Uterus (tissue), 4 donors: Measurements from ENCODE around the gene SETD3. TPM values are rescaled to one million over a fixed set of nuclear protein-coding genes. Genes with fewer than 3 reads are reported as not detected.

Experiments used
- DNase-seq, 2 donors: peaks; one replicate each; pipeline ENCODE4 v3.0.0-alpha.2; 2019 to 2020
- H3K27ac ChIP-seq, 2 donors: fragments of 200-600 bp; sonication (generic); 1 replicate in 1 of 2; 2 replicates in 1 of 2; pipeline ENCODE4 v1.5.1; 2016 to 2018
- H3K27me3 ChIP-seq, 2 donors: fragments of 200-600 bp; sonication (generic); one replicate each; pipeline ENCODE4 v1.5.1; 2018 to 2019; ENCODE audit warnings: control low read depth in 1 of 2
- H3K36me3 ChIP-seq, 2 donors: fragments of 200-600 bp; sonication (generic); one replicate each; pipeline ENCODE4 v1.5.1; 2019; ENCODE audit warnings: control low read depth in 1 of 2
- H3K4me1 ChIP-seq, 2 donors: fragments of 200-600 bp; sonication (generic); one replicate each; pipeline ENCODE4 v1.5.1; 2018 to 2019; ENCODE audit warnings: control low read depth in 1 of 2
- H3K4me3 ChIP-seq, 2 donors: fragments of 200-600 bp; sonication (generic); 1 replicate in 1 of 2; 2 replicates in 1 of 2; pipeline ENCODE4 v1.5.1; 2018 to 2019; ENCODE audit warnings: mild to moderate bottlenecking in 1 of 2
- H3K9me3 ChIP-seq, 2 donors: fragments of 200-600 bp; sonication (generic); one replicate each; pipeline ENCODE4 v1.5.1; 2019; ENCODE audit warnings: control low read depth in 1 of 2
- CTCF ChIP-seq, 4 experiments: fragments of 200-600 bp in 2 of 4; fragments of 450-650 bp in 2 of 4; sonication (generic) in 2 of 4; IDR thresholded peaks; one replicate each; pipeline ENCODE4 v1.5.1; 2016 to 2019; ENCODE audit warnings: antibody characterized with exemption in 4 of 4, mild to moderate bottlenecking in 2 of 4, moderate library complexity in 1 of 4
- POLR2A ChIP-seq, 2 donors: fragments of 450-650 bp; IDR thresholded peaks; one replicate each; pipeline ENCODE4 v1.6.1; 2016; ENCODE audit warnings: antibody characterized with exemption in 2 of 2, mild to moderate bottlenecking in 1 of 2, moderate library complexity in 1 of 2
- intact Hi-C: fragments of 100-400 bp; cut with DNase I; formaldehyde crosslinking; loops from one replicate; pipeline ENCODE4 v1.15.1; 2023; ENCODE audit warnings: low total_unique reads
- total RNA-seq, 4 donors: library from RNA; depleted of rRNA in 3 of 4; stranded (reverse); fragments of >200 nt in 3 of 4; gene quantifications; one replicate each; pipeline versions ENCODE4 v1.1.0 to v1.2.4, GENCODE V29; 2014 to 2023
- donor health status: DM: yes; HTN: yes; CAD: no.

The SETD3 gene
- total RNA-seq, 4 donors from 2014 or later, result 98.1 to 151 (median 121) TPM

- Histone ChIP-seq H3K4me3 (no peak overlapping the region), H3K9me3 (no peaks in the 10 kb centered on the region), H3K36me3 (no peaks in the 10 kb centered on the region), H3K27ac (no peak overlapping the region), H3K27me3 (no peaks in the 10 kb centered on the region), H3K4me1 (no peaks in the 10 kb centered on the region)
- TF ChIP-seq CTCF (IDR thresholded peaks at IDR 0.05) (no peak), POLR2A (IDR thresholded peaks at IDR 0.05) (no peak)
- intact Hi-C loops, result no loop called here
- DNase-seq, result no peak
These were observed 19.1 kb downstream of the SETD3 start for GRCh38 chr14:99461411-99462085.

- TF ChIP-seq POLR2A (IDR thresholded peaks at IDR 0.05), result no peak
- no peak for TF ChIP-seq CTCF (IDR thresholded peaks at IDR 0.05)
- intact Hi-C loops, result no loop called here
- Histone ChIP-seq H3K27ac (no peak overlapping the region), H3K9me3 (no peaks in the 10 kb centered on the region), H3K36me3 (no peaks in the 10 kb centered on the region), H3K27me3 (no peaks in the 10 kb centered on the region), H3K4me3 (no peak overlapping the region), H3K4me1 (no peaks in the 10 kb centered on the region)
- DNase-seq, result no peak
These were observed 19.9 kb downstream of the SETD3 start for GRCh38 chr14:99460793-99461192.

- Histone ChIP-seq H3K9me3 (no peaks in the 10 kb centered on the region), H3K27me3 (no peaks in the 10 kb centered on the region), H3K36me3 (no peaks in the 10 kb centered on the region), H3K4me1 (no peaks in the 10 kb centered on the region), H3K27ac (no peak overlapping the region), H3K4me3 (no peak overlapping the region)
- intact Hi-C loops, result no loop called here
- no peak for TF ChIP-seq POLR2A (IDR thresholded peaks at IDR 0.05)
- TF ChIP-seq CTCF (IDR thresholded peaks at IDR 0.05), result no peak
- no peak for DNase-seq
These were observed 21.1 kb downstream of the SETD3 start for GRCh38 chr14:99459481-99460100.

- intact Hi-C loops, result no loop called here
- no peak overlapping the region for H3K4me3 ChIP-seq
- H3K27me3 ChIP-seq, result no peaks in the 10 kb centered on the region
- H3K27ac ChIP-seq, result no peak overlapping the region
- TF ChIP-seq POLR2A (IDR thresholded peaks at IDR 0.05) (no peak), CTCF (IDR thresholded peaks at IDR 0.05) (no peak)
- no peak for DNase-seq
- H3K4me1 ChIP-seq, result no peaks in the 10 kb centered on the region
- H3K9me3 ChIP-seq, result no peaks in the 10 kb centered on the region
- no peaks in the 10 kb centered on the region for H3K36me3 ChIP-seq
These were observed 26.4 kb downstream of the SETD3 start for GRCh38 chr14:99454246-99454645.

GRCh38 chr14:99452968-99453367, 27.7 kb downstream of the SETD3 start:
- intact Hi-C loops, result no loop called here
- no peaks in the 10 kb centered on the region for H3K36me3 ChIP-seq

More at GRCh38 chr14:99452968-99453367, 27.7 kb downstream of the SETD3 start:
- no peaks in the 10 kb centered on the region for H3K9me3 ChIP-seq
- no peaks in the 10 kb centered on the region for H3K27me3 ChIP-seq
- TF ChIP-seq CTCF (IDR thresholded peaks at IDR 0.05), result no peak
- no peak for TF ChIP-seq POLR2A (IDR thresholded peaks at IDR 0.05)
- DNase-seq, result no peak
- no peak overlapping the region for H3K4me3 ChIP-seq
- H3K27ac ChIP-seq, result no peak overlapping the region
- no peaks in the 10 kb centered on the region for H3K4me1 ChIP-seq
